ENCODE measurements around the gene GPR89A.
"Not testable (repeated sequence)": the region's sequence is repeated elsewhere in the genome, so short reads cannot be mapped to it uniquely, and the experiment has no call there.

GRCh38 chr1:145610744-145611143, 3.0 kb downstream of the GPR89A start:
- TF ChIP-seq CTCF (optimal IDR thresholded peaks at IDR 0.05 in 1 of 3, IDR thresholded peaks at IDR 0.05 in 1 of 3, conservative IDR thresholded peaks at IDR 0.05 in 1 of 3; ENCODE audit: extremely low read depth in 1 of 3, insufficient read depth in 2 of 3, low read length in 3 of 3); EZH2 (IDR thresholded peaks at IDR 0.05; ENCODE audit: low read length): not testable (repeated sequence)

Data from keratinocyte (primary cell).